Bronchial epithelial cell (primary cell): ENCODE results near the gene ARHGAP9. TPM values are rescaled to one million over a fixed set of nuclear protein-coding genes. Genes with fewer than 3 reads are reported as not detected.

ENCODE experiments used
- DNase-seq: peaks from one replicate; pipeline ENCODE4 v3.0.0-alpha.2; 2010; ENCODE audit warnings: low read depth
- FAIRE-seq: peaks from 2 replicates; lab custom pipeline; 2011; peaks lifted over from hg19 to GRCh38; lab: Jason Lieb, UNC
- H3K27me3 ChIP-seq: 2 replicates; pipeline ENCODE4 v1.5.1; 2011; ENCODE audit warnings: low read length; ENCODE audit not compliant: control insufficient read depth, insufficient read depth
- H3K36me3 ChIP-seq: 2 replicates; pipeline ENCODE4 v1.5.1; 2011; ENCODE audit warnings: low read length; ENCODE audit not compliant: control insufficient read depth, insufficient read depth
- H3K4me3 ChIP-seq: 2 replicates; pipeline ENCODE4 v1.5.1; 2011; ENCODE audit warnings: mild to moderate bottlenecking, low read depth, low read length, control low read depth
- total RNA-seq: library from RNA; depleted of rRNA; stranded (reverse); fragments of >200 nt; gene quantifications from 2 replicates; pipeline ENCODE4 v1.2.1, GENCODE V29; 2014
- TF ChIP-seq, protein P1 (sequence below): IDR thresholded peaks from 2 replicates; pipeline ENCODE4 v1.5.1; 2011; ENCODE audit warnings: mild to moderate bottlenecking, moderate library complexity, low read length, control low read depth, inconsistent platforms; ENCODE audit not compliant: insufficient read depth, severe bottlenecking

The ARHGAP9 gene
- not detected in 2 replicates for total RNA-seq

- H3K27me3 ChIP-seq: peaks cover 27% of the 10 kb centered on the region
- no peak within 1 kb of the TSS for H3K4me3 ChIP-seq
- FAIRE-seq (no peak), DNase-seq (no peak)
- TF ChIP-seq, protein P1, sequence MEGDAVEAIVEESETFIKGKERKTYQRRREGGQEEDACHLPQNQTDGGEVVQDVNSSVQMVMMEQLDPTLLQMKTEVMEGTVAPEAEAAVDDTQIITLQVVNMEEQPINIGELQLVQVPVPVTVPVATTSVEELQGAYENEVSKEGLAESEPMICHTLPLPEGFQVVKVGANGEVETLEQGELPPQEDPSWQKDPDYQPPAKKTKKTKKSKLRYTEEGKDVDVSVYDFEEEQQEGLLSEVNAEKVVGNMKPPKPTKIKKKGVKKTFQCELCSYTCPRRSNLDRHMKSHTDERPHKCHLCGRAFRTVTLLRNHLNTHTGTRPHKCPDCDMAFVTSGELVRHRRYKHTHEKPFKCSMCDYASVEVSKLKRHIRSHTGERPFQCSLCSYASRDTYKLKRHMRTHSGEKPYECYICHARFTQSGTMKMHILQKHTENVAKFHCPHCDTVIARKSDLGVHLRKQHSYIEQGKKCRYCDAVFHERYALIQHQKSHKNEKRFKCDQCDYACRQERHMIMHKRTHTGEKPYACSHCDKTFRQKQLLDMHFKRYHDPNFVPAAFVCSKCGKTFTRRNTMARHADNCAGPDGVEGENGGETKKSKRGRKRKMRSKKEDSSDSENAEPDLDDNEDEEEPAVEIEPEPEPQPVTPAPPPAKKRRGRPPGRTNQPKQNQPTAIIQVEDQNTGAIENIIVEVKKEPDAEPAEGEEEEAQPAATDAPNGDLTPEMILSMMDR: no peak
- H3K36me3 ChIP-seq: no peaks in the 10 kb centered on the region
Observed at GRCh38 chr12:57479376-57480115, at the start of gene ARHGAP9. Gene ARHGAP9 (minus strand): TSS chr12:57479866. CDS start chr12:57479406, 460 bp downstream.

DNA sequence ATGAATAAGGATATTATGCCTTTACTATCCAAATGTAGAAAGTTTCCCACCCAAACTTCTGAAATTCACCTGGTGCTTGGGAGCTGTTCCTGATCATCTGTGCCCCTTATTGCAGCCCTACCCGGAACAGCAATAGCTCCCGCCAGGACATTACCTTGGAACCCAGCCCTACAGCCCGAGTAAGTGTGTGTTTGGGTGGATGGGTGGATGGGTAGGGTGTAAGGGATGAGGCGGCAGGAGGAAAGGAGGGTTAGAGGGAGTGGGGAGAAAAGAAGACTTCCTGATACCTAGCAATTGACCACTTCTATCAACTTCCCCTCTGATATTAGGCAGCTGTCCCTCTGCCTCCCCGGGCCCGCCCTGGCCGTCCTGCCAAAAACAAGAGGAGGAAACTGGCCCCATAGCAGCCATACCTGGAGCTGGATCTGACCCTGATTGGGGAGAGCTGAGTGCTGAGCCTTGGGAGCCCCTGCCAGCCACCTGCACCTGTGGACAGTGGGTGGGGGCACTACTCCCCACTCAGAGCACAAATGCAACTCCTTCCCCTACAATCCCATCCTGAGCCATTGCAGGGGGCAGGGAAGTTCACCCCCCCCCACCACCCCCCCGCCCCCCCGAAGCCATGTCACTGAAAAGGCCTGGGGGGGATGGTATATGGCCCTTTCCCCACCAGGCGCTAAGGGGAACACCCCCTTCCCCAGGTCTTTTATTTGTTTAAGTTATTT, 49.3 kb upstream of the ARHGAP9 start:
- H3K36me3 ChIP-seq: peaks cover 52% of the 10 kb centered on the region
- FAIRE-seq: no peak
- H3K27me3 ChIP-seq: no peaks in the 10 kb centered on the region
- H3K4me3 ChIP-seq: no peak overlapping the region
- TF ChIP-seq, protein P1: no peak
- DNase-seq: no peak

DNA sequence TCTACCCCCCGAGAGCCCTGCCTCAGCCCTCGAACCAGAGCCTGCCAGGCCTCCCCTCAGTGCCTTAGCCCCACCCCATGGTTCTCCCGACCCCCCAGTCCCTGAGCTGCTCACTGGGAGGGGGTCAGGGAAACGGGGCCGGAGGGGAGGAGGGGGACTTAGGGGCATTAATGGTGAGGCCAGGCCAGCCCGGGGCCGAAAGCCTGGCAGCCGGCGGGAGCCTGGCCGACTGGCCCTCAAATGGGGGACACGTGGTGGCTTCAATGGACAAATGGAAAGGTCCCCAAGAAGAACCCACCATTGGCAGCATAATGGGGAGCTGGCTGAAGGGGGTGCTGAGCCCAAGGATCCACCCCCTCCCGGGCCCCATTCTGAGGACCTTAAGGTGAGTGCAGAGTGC, 48.5 kb upstream of the ARHGAP9 start:
- TF ChIP-seq, protein P1: no peak
- Histone ChIP-seq H3K4me3 (no peak overlapping the region), H3K27me3 (no peaks in the 10 kb centered on the region), H3K36me3 (peaks cover 48% of the 10 kb centered on the region)
- DNase-seq: no peak
- FAIRE-seq: no peak

GRCh38 chr12:57527184-57527583, 47.5 kb upstream of the ARHGAP9 start:
- FAIRE-seq (no peak), DNase-seq (no peak)
- peaks cover 40% of the 10 kb centered on the region for H3K36me3 ChIP-seq
- TF ChIP-seq, protein P1: no peak
- H3K27me3 ChIP-seq: no peaks in the 10 kb centered on the region
- no peak overlapping the region for H3K4me3 ChIP-seq

DNA sequence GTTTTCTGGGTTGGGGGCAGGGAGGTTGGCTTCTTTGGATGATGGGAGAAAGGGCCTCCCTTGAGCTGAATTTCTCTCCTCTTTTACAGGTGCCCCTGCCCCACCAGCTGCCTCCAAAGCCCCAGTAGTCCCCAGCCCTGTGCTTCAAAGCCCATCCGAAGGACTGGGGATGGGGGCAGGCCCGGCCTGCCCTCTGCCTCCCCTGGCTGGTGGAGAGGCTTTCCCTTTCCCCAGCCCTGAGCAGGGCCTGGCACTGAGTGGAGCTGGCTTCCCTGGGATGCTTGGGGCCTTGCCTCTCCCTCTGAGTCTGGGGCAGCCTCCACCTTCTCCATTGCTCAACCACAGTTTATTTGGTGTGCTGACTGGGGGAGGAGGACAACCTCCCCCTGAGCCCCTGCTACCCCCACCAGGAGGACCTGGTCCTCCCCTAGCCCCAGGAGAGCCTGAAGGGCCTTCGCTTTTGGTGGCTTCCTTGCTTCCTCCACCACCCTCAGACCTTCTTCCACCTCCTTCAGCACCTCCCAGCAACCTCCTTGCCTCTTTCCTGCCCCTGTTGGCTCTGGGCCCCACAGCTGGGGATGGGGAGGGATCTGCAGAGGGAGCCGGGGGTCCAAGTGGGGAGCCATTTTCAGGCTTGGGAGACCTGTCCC, 46.9 kb upstream of the ARHGAP9 start:
- DNase-seq: no peak
- H3K36me3 ChIP-seq: peaks cover 37% of the 10 kb centered on the region
- no peak overlapping the region for H3K4me3 ChIP-seq
- TF ChIP-seq, protein P1: no peak
- FAIRE-seq: no peak
- no peaks in the 10 kb centered on the region for H3K27me3 ChIP-seq
